ENCODE results near the gene STK38. TPM values are rescaled to one million over a fixed set of nuclear protein-coding genes. Genes with fewer than 3 reads are reported as not detected.

The STK38 gene
- total and polyA plus RNA-seq, 2 of the 13 experiments (the other 11 are each of a cell fraction or from before 2014, with no cell fraction given), result 10.3 to 20.7 TPM

DNA sequence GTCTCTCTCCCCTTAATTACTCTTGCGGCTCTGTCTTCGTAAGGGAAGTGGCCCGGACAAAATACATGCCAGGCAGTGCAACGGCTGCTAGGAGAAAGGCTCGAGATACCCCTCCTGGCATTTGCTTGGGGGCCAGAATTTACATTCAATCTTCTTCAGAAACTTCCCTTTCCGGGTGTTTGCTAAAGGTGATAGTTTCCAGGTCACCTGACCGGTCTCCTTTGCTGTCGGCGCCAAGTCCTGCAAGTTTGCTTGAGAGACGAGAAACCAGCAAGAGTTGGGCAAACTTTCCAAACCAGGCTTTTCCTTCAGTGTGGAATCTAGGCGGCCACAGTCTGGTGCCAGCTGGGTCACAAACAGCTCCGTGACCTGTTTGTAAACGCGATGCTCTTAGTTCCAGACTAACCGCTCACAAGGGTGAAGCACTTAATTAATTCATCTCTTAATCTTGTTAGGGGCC, 46.3 kb upstream of the STK38 start (continued):
- TF ChIP-seq KLF15 (CRISPR knock-in tag; IDR thresholded peaks at IDR 0.05; ENCODE audit: borderline replicate concordance), result peak; percentile 26; the same call in 1 of the 2 replicates
- no peak for TF ChIP-seq ZNF776 (CRISPR knock-in tag; IDR thresholded peaks at IDR 0.05)
- TF ChIP-seq POLR2A (IDR thresholded peaks at IDR 0.05; ENCODE audit: insufficient read depth in 1 of 2, low read depth in 2 of 2, low read length in 2 of 2), result no peak
- TF ChIP-seq ZNF121 (CRISPR knock-in tag; IDR thresholded peaks at IDR 0.05), result 0 out of 2 replicates have a peak, but pooled peaks have one; percentile 44
- no peak for TF ChIP-seq KLF6 (CRISPR knock-in tag; IDR thresholded peaks at IDR 0.05)
- TF ChIP-seq ZNF101 (CRISPR knock-in tag; IDR thresholded peaks at IDR 0.05; ENCODE audit: borderline replicate concordance, low read depth), result no peak
- TF ChIP-seq, protein P1, sequence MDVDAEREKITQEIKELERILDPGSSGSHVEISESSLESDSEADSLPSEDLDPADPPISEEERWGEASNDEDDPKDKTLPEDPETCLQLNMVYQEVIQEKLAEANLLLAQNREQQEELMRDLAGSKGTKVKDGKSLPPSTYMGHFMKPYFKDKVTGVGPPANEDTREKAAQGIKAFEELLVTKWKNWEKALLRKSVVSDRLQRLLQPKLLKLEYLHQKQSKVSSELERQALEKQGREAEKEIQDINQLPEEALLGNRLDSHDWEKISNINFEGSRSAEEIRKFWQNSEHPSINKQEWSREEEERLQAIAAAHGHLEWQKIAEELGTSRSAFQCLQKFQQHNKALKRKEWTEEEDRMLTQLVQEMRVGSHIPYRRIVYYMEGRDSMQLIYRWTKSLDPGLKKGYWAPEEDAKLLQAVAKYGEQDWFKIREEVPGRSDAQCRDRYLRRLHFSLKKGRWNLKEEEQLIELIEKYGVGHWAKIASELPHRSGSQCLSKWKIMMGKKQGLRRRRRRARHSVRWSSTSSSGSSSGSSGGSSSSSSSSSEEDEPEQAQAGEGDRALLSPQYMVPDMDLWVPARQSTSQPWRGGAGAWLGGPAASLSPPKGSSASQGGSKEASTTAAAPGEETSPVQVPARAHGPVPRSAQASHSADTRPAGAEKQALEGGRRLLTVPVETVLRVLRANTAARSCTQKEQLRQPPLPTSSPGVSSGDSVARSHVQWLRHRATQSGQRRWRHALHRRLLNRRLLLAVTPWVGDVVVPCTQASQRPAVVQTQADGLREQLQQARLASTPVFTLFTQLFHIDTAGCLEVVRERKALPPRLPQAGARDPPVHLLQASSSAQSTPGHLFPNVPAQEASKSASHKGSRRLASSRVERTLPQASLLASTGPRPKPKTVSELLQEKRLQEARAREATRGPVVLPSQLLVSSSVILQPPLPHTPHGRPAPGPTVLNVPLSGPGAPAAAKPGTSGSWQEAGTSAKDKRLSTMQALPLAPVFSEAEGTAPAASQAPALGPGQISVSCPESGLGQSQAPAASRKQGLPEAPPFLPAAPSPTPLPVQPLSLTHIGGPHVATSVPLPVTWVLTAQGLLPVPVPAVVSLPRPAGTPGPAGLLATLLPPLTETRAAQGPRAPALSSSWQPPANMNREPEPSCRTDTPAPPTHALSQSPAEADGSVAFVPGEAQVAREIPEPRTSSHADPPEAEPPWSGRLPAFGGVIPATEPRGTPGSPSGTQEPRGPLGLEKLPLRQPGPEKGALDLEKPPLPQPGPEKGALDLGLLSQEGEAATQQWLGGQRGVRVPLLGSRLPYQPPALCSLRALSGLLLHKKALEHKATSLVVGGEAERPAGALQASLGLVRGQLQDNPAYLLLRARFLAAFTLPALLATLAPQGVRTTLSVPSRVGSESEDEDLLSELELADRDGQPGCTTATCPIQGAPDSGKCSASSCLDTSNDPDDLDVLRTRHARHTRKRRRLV (CRISPR knock-in tag; IDR thresholded peaks at IDR 0.05), result no peak
- TF ChIP-seq PCBP1 (IDR thresholded peaks at IDR 0.05; ENCODE audit: borderline replicate concordance, low read depth, low read length), result no peak
- TF ChIP-seq, protein P2, sequence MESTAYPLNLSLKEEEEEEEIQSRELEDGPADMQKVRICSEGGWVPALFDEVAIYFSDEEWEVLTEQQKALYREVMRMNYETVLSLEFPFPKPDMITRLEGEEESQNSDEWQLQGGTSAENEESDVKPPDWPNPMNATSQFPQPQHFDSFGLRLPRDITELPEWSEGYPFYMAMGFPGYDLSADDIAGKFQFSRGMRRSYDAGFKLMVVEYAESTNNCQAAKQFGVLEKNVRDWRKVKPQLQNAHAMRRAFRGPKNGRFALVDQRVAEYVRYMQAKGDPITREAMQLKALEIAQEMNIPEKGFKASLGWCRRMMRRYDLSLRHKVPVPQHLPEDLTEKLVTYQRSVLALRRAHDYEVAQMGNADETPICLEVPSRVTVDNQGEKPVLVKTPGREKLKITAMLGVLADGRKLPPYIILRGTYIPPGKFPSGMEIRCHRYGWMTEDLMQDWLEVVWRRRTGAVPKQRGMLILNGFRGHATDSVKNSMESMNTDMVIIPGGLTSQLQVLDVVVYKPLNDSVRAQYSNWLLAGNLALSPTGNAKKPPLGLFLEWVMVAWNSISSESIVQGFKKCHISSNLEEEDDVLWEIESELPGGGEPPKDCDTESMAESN (CRISPR knock-in tag; conservative IDR thresholded peaks at IDR 0.05), result no peak
- TF ChIP-seq, protein P3, sequence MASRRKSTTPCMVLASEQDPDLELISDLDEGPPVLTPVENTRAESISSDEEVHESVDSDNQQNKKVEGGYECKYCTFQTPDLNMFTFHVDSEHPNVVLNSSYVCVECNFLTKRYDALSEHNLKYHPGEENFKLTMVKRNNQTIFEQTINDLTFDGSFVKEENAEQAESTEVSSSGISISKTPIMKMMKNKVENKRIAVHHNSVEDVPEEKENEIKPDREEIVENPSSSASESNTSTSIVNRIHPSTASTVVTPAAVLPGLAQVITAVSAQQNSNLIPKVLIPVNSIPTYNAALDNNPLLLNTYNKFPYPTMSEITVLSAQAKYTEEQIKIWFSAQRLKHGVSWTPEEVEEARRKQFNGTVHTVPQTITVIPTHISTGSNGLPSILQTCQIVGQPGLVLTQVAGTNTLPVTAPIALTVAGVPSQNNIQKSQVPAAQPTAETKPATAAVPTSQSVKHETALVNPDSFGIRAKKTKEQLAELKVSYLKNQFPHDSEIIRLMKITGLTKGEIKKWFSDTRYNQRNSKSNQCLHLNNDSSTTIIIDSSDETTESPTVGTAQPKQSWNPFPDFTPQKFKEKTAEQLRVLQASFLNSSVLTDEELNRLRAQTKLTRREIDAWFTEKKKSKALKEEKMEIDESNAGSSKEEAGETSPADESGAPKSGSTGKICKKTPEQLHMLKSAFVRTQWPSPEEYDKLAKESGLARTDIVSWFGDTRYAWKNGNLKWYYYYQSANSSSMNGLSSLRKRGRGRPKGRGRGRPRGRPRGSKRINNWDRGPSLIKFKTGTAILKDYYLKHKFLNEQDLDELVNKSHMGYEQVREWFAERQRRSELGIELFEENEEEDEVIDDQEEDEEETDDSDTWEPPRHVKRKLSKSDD (CRISPR knock-in tag; IDR thresholded peaks at IDR 0.05; ENCODE audit: low read depth), result no peak
- no peak for TF ChIP-seq CHCHD3 (CRISPR knock-in tag; IDR thresholded peaks at IDR 0.05)
- peak; percentile 29; the same call in 1 of the 2 replicates for TF ChIP-seq ZBTB3 (CRISPR knock-in tag; IDR thresholded peaks at IDR 0.05; ENCODE audit: borderline replicate concordance, low read depth)
- TF ChIP-seq ZSCAN25 (CRISPR knock-in tag; IDR thresholded peaks at IDR 0.05), result 0 out of 2 replicates have a peak, but pooled peaks have one; percentile 15
- TF ChIP-seq HDAC1 (CRISPR knock-in tag; IDR thresholded peaks at IDR 0.05), result 0 out of 2 replicates have a peak, but pooled peaks have one; percentile 46
- TF ChIP-seq DNMT1 (CRISPR knock-in tag; IDR thresholded peaks at IDR 0.05), result no peak
- TF ChIP-seq, protein P4, sequence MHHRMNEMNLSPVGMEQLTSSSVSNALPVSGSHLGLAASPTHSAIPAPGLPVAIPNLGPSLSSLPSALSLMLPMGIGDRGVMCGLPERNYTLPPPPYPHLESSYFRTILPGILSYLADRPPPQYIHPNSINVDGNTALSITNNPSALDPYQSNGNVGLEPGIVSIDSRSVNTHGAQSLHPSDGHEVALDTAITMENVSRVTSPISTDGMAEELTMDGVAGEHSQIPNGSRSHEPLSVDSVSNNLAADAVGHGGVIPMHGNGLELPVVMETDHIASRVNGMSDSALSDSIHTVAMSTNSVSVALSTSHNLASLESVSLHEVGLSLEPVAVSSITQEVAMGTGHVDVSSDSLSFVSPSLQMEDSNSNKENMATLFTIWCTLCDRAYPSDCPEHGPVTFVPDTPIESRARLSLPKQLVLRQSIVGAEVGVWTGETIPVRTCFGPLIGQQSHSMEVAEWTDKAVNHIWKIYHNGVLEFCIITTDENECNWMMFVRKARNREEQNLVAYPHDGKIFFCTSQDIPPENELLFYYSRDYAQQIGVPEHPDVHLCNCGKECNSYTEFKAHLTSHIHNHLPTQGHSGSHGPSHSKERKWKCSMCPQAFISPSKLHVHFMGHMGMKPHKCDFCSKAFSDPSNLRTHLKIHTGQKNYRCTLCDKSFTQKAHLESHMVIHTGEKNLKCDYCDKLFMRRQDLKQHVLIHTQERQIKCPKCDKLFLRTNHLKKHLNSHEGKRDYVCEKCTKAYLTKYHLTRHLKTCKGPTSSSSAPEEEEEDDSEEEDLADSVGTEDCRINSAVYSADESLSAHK (CRISPR knock-in tag; IDR thresholded peaks at IDR 0.05; ENCODE audit: borderline replicate concordance), result peak; percentile 28; the same call in 1 of the 2 replicates
- no peak for TF ChIP-seq POGZ (CRISPR knock-in tag; IDR thresholded peaks at IDR 0.05)
